Middle frontal gyrus (tissue), 1 donor: ENCODE measurements around the gene CCDC27.
"Not testable (repeated sequence)": the region's sequence is repeated elsewhere in the genome, so short reads cannot be mapped to it uniquely, and the experiment has no call there.

Experiments used
- DNase-seq: peaks from one replicate; pipeline ENCODE4 v3.0.0-alpha.2; 2015; ENCODE audit warnings: low spot score; ENCODE audit errors: extremely low spot score

Gene CCDC27

GRCh38 chr1:3788756-3789420 is 36.6 kb downstream of the CCDC27 start:
- DNase-seq, result no peak

GRCh38 chr1:3789421-3790300 is 37.4 kb downstream of the CCDC27 start:
- DNase-seq, result no peak

DNA sequence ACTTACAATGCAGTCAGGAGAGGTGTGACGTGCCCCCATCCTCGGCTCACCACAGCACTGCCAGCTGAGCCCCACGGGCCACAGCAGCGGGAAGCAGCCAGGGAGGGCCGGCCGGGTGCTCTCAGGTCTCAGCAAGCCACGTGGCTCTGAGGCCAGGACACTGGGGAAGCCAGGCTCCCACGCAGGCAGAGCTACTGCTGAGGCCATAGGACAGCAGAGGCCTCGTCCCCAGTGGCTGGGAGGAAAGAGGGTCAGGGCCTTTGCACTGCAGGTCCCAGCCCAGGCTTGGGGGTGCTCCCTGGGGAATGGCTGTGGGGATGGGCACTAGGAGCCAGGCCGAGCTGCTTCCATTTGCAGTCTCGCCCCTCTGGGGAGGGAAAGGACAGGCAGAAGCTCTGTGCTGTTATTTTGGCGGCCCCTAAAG is 38.3 kb downstream of the CCDC27 start:
- DNase-seq, result no peak

DNA sequence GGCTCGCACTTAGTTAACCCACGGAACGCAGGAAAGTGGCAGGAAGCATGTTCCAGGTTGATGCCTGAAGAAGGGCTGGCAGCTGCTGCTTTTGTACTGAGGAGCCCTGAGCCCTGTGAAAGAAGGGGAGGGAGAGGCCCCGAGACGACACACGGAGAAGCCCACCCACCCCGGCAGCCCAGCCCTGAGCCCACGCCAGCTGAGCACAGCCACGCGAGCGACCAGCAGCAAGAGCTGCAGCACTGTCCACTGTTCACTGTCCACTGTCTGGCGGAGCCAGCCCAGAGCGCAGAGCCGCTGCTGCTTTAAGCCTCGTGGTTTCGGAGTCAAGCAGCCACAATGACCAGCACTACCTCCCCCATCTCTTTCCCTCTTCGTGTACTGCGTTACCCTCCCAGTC is 38.7 kb downstream of the CCDC27 start:
- DNase-seq, result no peak

- no peak for DNase-seq
Measured at GRCh38 chr1:3795453-3796214, 43.4 kb downstream of the CCDC27 start.

DNA sequence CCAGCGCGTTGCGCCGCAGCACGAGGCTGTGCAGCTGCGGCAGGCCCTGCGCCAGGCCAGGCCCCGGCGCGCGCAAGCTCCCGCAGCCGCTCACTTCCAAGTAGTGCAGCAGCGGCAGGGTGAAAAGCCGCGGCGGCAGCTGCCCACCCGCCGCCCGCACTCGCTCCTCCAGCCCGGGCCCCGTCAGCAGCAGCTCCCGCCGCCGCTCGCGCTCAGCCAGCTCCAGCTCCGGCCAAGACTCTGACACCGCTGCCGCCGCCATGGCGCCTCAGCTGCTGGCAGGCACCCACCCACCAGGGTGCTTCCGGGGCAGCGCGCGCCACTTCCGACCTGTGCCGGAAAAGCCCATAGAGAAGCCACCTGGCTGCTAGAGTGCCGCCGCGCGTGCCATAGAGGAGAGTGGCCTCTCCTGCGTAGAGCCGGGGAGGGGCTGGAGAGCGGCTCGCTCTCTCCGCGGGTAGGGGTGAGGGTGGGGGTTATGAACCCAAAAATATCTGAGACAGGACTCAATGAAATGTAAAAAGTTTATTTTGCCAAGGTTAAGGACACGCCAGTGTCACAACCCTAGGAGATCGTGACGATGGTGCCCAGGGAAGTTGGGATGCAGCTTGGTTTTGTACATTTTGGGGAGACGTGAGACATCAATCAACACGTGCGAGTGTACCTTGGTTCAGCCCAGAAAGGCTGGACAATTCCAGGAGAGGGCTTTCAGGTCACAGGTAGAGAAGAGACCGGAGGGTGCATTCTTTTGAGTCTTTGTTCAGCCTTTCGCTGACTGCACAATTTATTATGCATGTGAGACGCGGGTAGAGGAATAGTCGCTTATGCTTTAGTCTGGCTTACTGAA is 44.2 kb downstream of the CCDC27 start, which contains the start of gene LRRC47:
TSS of gene LRRC47 (minus strand) at position 284 of the 847 bp plus-strand sequence. CDS start at position 262, 22 bp downstream.
- peak; percentile 85 for DNase-seq

DNA sequence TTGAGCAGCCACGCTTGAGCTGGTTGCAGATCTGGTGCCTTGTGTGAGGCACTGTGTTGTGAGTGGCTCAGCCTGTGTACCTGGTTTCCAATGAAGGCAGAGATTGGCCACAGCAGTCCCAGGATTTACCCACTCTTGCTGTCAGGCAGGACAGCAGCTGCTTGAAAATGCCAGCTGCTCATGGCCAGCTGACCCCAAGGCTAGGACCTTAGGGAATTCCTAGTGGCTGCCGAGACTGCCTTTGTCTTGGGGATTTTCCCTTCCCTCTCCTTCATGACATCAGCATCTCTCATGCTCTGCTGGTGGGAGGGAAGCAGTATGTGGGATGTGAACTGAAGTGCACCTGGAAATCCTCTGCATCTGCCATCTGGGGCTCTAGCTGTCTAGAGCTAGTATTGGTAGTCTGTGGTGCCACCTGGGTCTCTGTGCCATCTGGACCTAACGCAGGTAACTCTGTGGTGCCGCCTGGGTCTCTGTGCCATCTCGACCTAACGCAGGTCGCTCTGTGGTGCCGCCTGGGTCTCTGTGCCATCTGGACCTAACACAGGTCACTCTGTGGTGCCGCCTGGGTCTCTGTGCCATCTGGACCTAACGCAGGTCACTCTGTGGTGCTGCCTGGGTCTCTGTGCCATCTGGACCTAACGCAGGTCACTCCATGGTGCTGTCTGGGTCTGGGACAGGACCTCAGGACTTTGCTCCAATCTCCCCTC is 47.9 kb downstream of the CCDC27 start:
- DNase-seq, result no peak

DNA sequence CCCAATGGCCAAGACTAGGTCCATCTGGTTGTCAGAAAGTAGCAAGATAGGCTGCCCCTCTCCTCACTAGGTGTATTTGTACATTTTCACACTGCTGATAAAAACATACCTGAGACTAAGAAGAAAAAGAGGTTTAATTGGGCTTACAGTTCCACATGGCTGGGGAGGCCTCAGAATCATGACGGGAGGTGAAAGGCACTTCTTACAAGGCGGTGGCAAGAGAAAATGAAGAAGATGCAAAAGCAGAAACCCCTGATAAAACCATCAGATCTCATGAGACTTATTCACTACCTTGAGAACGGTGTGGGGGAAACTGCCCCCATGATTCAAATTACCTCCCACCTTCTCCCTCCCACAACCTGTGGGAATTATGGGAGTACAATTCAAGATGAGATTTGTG is 48.5 kb downstream of the CCDC27 start:
- not testable (repeated sequence) for DNase-seq

GRCh38 chr1:3803905-3804626 is 51.8 kb downstream of the CCDC27 start:
- no peak for DNase-seq

GRCh38 chr1:3804627-3804944 is 52.3 kb downstream of the CCDC27 start:
- not testable (repeated sequence) for DNase-seq

GRCh38 chr1:3805038-3805437 is 52.8 kb downstream of the CCDC27 start:
- no peak for DNase-seq

DNA sequence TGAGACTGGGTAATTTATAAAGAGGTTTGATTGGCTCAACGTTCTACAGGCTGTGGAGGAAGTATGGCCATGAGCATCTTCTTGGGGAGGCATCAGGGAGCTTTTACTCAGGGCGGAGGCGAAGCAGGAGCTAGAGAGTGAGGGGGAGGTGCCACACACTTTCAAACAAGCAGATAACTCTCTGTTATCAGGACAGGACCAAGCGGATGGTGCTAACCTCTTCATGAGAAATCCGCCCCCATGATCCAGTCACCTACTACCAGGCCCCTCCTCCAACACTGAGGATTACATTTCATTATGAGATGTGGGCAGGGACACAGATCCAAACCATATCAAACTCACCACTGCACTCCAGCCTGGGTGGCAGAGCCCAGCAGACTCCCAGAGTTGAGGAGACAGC is 55.5 kb downstream of the CCDC27 start:
- no peak for DNase-seq

- DNase-seq, result no peak
Measured at GRCh38 chr1:3809680-3810079, 57.4 kb downstream of the CCDC27 start.

DNA sequence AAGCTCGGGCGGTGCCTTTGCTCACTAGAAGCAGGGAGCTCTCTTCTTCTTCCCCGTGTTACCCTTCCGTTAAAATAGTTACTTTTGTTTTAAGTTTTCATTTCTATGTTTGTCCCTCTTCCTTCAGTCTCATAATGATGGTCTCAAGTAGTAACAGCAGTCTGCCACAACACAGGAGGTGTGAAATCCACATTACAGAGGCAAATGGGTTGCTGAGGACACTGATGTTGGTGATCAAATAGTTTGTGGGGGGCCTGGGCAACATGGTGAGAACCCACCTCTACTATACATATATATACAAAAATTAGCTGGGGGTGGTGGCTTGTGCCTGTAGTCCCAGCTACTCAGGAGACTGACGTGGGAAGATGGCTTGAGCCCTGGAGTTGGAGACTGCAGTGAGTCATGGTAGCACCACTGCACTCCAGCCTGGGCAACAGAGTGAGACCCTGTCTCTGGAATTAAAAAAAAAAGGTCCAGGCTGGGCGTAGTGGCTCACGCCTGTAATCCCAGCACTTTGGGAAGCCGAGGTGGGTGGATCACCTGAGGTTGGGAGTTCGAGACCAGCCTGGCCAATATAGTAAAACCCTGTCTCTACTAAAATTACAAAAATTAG is 58.0 kb downstream of the CCDC27 start:
- DNase-seq, result not testable (repeated sequence)

GRCh38 chr1:3811595-3811911 is 59.3 kb downstream of the CCDC27 start:
- no peak for DNase-seq

DNA sequence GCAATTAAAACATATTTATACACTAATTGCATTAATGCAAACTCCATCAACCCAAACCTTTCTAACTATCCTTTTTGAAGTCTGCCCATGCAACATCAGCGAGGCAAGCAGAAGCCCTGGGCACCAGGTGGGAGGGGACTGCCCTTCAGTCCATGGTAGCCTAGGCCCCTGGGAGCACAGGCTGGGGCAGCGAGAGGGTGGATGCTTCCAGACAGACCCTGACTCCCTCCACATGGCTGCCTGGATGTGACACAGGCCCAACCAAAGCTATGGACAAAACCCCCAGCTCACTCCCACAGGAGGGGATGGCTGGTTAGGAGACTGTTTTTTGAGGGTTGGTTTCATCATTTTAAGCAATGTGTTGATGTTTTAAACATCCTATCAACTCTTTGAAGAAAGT is 61.8 kb downstream of the CCDC27 start:
- no peak for DNase-seq

GRCh38 chr1:3814771-3815561 is 62.7 kb downstream of the CCDC27 start:
- DNase-seq, result no peak

GRCh38 chr1:3816331-3817137 is 64.3 kb downstream of the CCDC27 start:
- DNase-seq, result no peak
